K562 treated with DMSO at 1 percent for 48 hours (cell line): ENCODE data around the gene MX2. TPM values are rescaled to one million over a fixed set of nuclear protein-coding genes. Genes with fewer than 3 reads are reported as not detected.

Source experiments
- total RNA-seq: library from RNA; unstranded; fragments of 300-600 nt; gene quantifications from 2 replicates; pipeline ENCODE4 v1.2.3, GENCODE V29; 2022; ENCODE audit warnings: low replicate concordance; ENCODE audit errors: extremely low read depth

MX2 gene
- not detected in 2 replicates for total RNA-seq

GRCh38 chr21:41361786-41362604 is at the start of gene MX2:
MX2 (plus strand) TSS chr21:41362027; CDS start chr21:41376907, 14,880 bp downstream.

GRCh38 chr21:41316200-41317062 is 45.4 kb upstream of the MX2 start, which contains the start of gene FAM3B:
FAM3B (plus strand) TSS chr21:41316801; CDS start chr21:41316880, 79 bp downstream.

GRCh38 chr21:41425954-41426675 is 64.3 kb downstream of the MX2 start, which contains the start of gene MX1:
MX1 (plus strand) TSS chr21:41426239; CDS start chr21:41432071, 5,832 bp downstream.

Other genes with a start within 250 kb of the MX2 start
- not detected in 2 replicates for gene BACE2, start 193.9 kb upstream of the MX2 start, total RNA-seq
- not detected in 2 replicates for gene FAM3B, start 45.2 kb upstream of the MX2 start, total RNA-seq
- gene MX1, start 64.2 kb downstream of the MX2 start, total RNA-seq, result not detected in 2 replicates
- gene TMPRSS2, start 146.1 kb downstream of the MX2 start, total RNA-seq, result not detected in 2 replicates